GM12892 (cell line): Measurements from ENCODE around the gene MATN4.

ENCODE experiments used
- POLR2A ChIP-seq: IDR thresholded peaks from 2 replicates; pipeline ENCODE4 v1.6.1; 2011; ENCODE audit warnings: low read depth, low read length, control low read depth
- POLR2AphosphoS5 ChIP-seq: IDR thresholded peaks from 2 replicates; pipeline ENCODE4 v1.6.1; 2011; ENCODE audit warnings: low read depth, low read length, control low read depth

DNA sequence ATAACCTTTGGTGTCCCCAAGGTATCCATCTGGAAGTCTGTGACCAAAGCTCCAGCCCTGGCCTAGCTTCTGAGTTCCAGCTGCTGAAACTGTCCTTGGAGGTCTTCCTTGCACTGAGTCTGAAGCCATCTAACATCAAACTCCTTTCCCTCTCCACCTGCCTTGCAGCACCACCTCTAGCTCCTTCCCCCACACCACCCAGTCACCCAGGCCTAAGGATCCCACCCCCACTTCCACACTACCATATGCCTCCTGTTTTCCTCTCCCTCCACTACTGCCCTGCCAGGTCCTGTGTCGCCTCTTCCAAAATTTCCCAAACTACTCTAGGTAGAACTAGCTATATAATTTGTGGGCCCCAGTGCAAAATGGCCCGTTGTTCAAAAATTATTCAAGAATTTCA, 10.8 kb upstream of the MATN4 start:
- TF ChIP-seq POLR2AphosphoS5 (no peak), POLR2A (no peak)
